HepG2 (cell line): ENCODE results near the gene NRL. TPM values are rescaled to one million over a fixed set of nuclear protein-coding genes. Genes with fewer than 3 reads are reported as not detected.

Experiments
- CSRNP1 ChIP-seq: sonication (generic); formaldehyde crosslinking; IDR thresholded peaks from 2 replicates; pipeline ENCODE4 v1.8.1; 2023; ENCODE audit warnings: mild to moderate bottlenecking, missing genetic modification reagents
- GMEB2 ChIP-seq: IDR thresholded peaks from 2 replicates; pipeline ENCODE4 v1.6.1; 2016; ENCODE audit warnings: missing biosample characterization, missing genetic modification reagents, low read depth
- ISX ChIP-seq: sonication (generic); formaldehyde crosslinking; conservative IDR thresholded peaks from 2 replicates; pipeline ENCODE4 v1.5.0; 2020; ENCODE audit warnings: missing genetic modification reagents
- LBX2 ChIP-seq: sonication (generic); formaldehyde crosslinking; IDR thresholded peaks from 2 replicates; pipeline ENCODE4 v1.5.0; 2020; ENCODE audit warnings: missing genetic modification reagents, mild to moderate bottlenecking, borderline replicate concordance
- PAWR ChIP-seq: sonication (generic); formaldehyde crosslinking; IDR thresholded peaks from 2 replicates; pipeline ENCODE4 v1.4.0; 2020; ENCODE audit warnings: missing genetic modification reagents, mild to moderate bottlenecking, borderline replicate concordance
- SOX5 ChIP-seq: IDR thresholded peaks from 2 replicates; pipeline ENCODE4 v1.6.1; 2016; ENCODE audit warnings: borderline replicate concordance
- TAF1 ChIP-seq: sonication (generic); formaldehyde crosslinking; IDR thresholded peaks from 2 replicates; pipeline ENCODE4 v1.4.0; 2020; ENCODE audit warnings: missing genetic modification reagents
- TEAD3 ChIP-seq: optimal IDR thresholded peaks from 2 replicates; pipeline ENCODE3; 2016; ENCODE audit warnings: borderline replicate concordance
- ZBTB40 ChIP-seq, 2 experiments: fragments of 450-650 bp in 1 of 2; sonication (generic) in 1 of 2; formaldehyde crosslinking in 1 of 2; IDR thresholded peaks; 2 replicates each; pipeline versions ENCODE4 v1.6.1 to v1.8.0; 2016 to 2022; ENCODE audit warnings: antibody characterized with exemption in 1 of 2, mild to moderate bottlenecking in 1 of 2, missing genetic modification reagents in 1 of 2
- ZBTB42 ChIP-seq: sonication (generic); formaldehyde crosslinking; IDR thresholded peaks from 2 replicates; pipeline ENCODE4 v1.5.0; 2020; ENCODE audit warnings: mild to moderate bottlenecking, missing genetic modification reagents
- ZNF205 ChIP-seq: IDR thresholded peaks from 2 replicates; pipeline ENCODE4 v1.6.1; 2018; ENCODE audit warnings: missing biosample characterization, missing genetic modification reagents
- ZNF317 ChIP-seq: sonication (generic); formaldehyde crosslinking; IDR thresholded peaks from 2 replicates; pipeline ENCODE4 v1.5.0; 2020; ENCODE audit warnings: mild to moderate bottlenecking, missing genetic modification reagents
- ZNF672 ChIP-seq: sonication (generic); formaldehyde crosslinking; IDR thresholded peaks from 2 replicates; pipeline ENCODE4 v1.8.1; 2022; ENCODE audit warnings: missing genetic modification reagents
- ZNF75D ChIP-seq: sonication (generic); formaldehyde crosslinking; IDR thresholded peaks from 2 replicates; pipeline ENCODE4 v1.8.1; 2023; ENCODE audit warnings: missing genetic modification reagents, mild to moderate bottlenecking, borderline replicate concordance
- ZSCAN22 ChIP-seq: sonication (generic); formaldehyde crosslinking; IDR thresholded peaks from 2 replicates; pipeline ENCODE4 v1.4.0; 2020; ENCODE audit warnings: mild to moderate bottlenecking, missing genetic modification reagents
- polyA plus RNA-seq, 8 experiments: library from polyadenylated mRNA; depleted of rRNA in 3 of 8; stranded (reverse) in 7 of 8; unstranded in 1 of 8; fragments of >200 nt; fragmentation: Illumina TruSeq in 4 of 8; extraction: Trizol in 4 of 8; gene quantifications; 2 replicates each; pipeline versions ENCODE4 v1.2.1 to v1.2.3, GENCODE V29; 2011 to 2016; ENCODE audit warnings: low read depth in 4 of 8, missing spikeins in 1 of 8, mixed read lengths in 1 of 8; ENCODE audit not compliant: insufficient read depth in 1 of 8
- total RNA-seq, 5 experiments: library from RNA; depleted of rRNA; stranded (reverse); fragments of >200 nt; fragmentation: Illumina TruSeq; extraction: Trizol; gene quantifications; 2 replicates each; pipeline ENCODE4 v1.2.3, GENCODE V29; 2016; ENCODE audit warnings: low read depth in 1 of 5

The NRL gene
- total and polyA plus RNA-seq, 2 of the 13 experiments (the other 11 are each of a cell fraction or from before 2014, with no cell fraction given): 2.5 to 4.7 TPM

GRCh38 chr14:24058260-24058950 is 56.3 kb downstream of the NRL start (continued):
- TF ChIP-seq ISX: no peak
- no peak for TF ChIP-seq ZBTB40 (IDR thresholded peaks at IDR 0.05)
- TF ChIP-seq ZBTB40 (CRISPR knock-in tag; IDR thresholded peaks at IDR 0.05): no peak
- TF ChIP-seq TEAD3 (CRISPR knock-in tag): peak; percentile 78
- no peak for TF ChIP-seq GMEB2 (CRISPR knock-in tag)
- no peak for TF ChIP-seq TAF1 (CRISPR knock-in tag)
- TF ChIP-seq ZSCAN22: no peak
- peak; percentile 38; the same call in 1 of the 2 replicates for TF ChIP-seq ZNF205 (CRISPR knock-in tag)
- TF ChIP-seq LBX2 (CRISPR knock-in tag): no peak
- no peak for TF ChIP-seq ZNF75D (CRISPR knock-in tag)
- no peak for TF ChIP-seq ZNF672 (CRISPR knock-in tag)
- TF ChIP-seq SOX5: peak; percentile 66
- no peak for TF ChIP-seq ZBTB42 (CRISPR knock-in tag)
- no peak for TF ChIP-seq PAWR (CRISPR knock-in tag)
- TF ChIP-seq CSRNP1 (CRISPR knock-in tag): no peak
- TF ChIP-seq ZNF317 (CRISPR knock-in tag): no peak
